ENCODE measurements around the gene VPS8.

DNA sequence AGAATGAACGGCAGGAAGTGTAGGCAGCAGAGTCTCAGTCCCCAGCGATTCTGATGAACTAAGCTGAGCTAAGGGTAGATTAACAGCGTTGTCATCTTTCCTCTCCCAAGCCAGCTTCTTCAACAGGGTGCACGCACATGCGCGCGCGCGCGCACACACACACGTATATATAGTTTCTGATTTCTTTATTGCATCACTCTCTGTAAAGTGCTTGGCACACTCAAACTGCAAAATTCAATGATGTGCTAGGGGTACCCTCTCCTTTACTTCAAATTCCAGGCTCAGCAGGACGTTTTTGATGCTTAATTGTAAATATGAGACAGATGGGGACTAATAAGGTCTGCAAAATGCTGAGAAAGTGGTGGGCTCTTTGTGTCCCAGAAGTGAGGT, 26.1 kb upstream of the VPS8 start:
- TF ChIP-seq TAF1 (IDR thresholded peaks at IDR 0.05; ENCODE audit: low read depth) (no peak), EGR1 (IDR thresholded peaks at IDR 0.05) (no peak), NFIC (IDR thresholded peaks at IDR 0.05) (no peak), RAD21 (IDR thresholded peaks at IDR 0.05; ENCODE audit: low read depth) (no peak), EP300 (IDR thresholded peaks at IDR 0.05; ENCODE audit: borderline replicate concordance) (no peak), CREB1 (IDR thresholded peaks at IDR 0.05; ENCODE audit: low read depth) (no peak), TCF12 (IDR thresholded peaks at IDR 0.05; ENCODE audit: low read depth) (no peak)
- TF ChIP-seq, protein P1, sequence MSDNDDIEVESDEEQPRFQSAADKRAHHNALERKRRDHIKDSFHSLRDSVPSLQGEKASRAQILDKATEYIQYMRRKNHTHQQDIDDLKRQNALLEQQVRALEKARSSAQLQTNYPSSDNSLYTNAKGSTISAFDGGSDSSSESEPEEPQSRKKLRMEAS (IDR thresholded peaks at IDR 0.05), result no peak
